Measurements from ENCODE around the gene ZNF665. TPM values are rescaled to one million over a fixed set of nuclear protein-coding genes. Genes with fewer than 3 reads are reported as not detected.

The ZNF665 gene
- total and polyA plus RNA-seq, 4 donors: 0.09 to 1.0 (median 0.40) TPM

- H3K4me3 ChIP-seq (ENCODE audit: low read depth in 1 of 3, low read length in 3 of 3): no peak overlapping the region
- H3K27ac ChIP-seq (ENCODE audit: low read depth in 1 of 2, low read length in 2 of 2): peak overlapping the region; percentile 12 to 64
- no peak overlapping the region for H3K9ac ChIP-seq (ENCODE audit: low read depth in 1 of 2, low read length in 2 of 2)
- no peaks in the 10 kb centered on the region for H3K36me3 ChIP-seq (ENCODE audit: control insufficient read depth in 4 of 4, insufficient read depth in 3 of 4, low read depth in 1 of 4, low read length in 3 of 4)
- 42% methylated on average over 6 of the region's 6 CpGs for WGBS
- DNase-seq (ENCODE audit: low spot score): no peak
- TF ChIP-seq HNF4G (IDR thresholded peaks at IDR 0.05) (no peak), RXRA (IDR thresholded peaks at IDR 0.05) (no peak), ATF3 (IDR thresholded peaks at IDR 0.05) (no peak), JUND (IDR thresholded peaks at IDR 0.05) (no peak), RAD21 (IDR thresholded peaks at IDR 0.05) (no peak), HNF4A (conservative IDR thresholded peaks at IDR 0.05) (no peak), FOXA2 (IDR thresholded peaks at IDR 0.05) (no peak), SP1 (IDR thresholded peaks at IDR 0.05) (no peak), TAF1 (conservative IDR thresholded peaks at IDR 0.05) (no peak), EGR1 (IDR thresholded peaks at IDR 0.05; ENCODE audit: low read depth in 2 of 2) (no peak), NR2F2 (IDR thresholded peaks at IDR 0.05) (no peak)
- TF ChIP-seq, protein P1, sequence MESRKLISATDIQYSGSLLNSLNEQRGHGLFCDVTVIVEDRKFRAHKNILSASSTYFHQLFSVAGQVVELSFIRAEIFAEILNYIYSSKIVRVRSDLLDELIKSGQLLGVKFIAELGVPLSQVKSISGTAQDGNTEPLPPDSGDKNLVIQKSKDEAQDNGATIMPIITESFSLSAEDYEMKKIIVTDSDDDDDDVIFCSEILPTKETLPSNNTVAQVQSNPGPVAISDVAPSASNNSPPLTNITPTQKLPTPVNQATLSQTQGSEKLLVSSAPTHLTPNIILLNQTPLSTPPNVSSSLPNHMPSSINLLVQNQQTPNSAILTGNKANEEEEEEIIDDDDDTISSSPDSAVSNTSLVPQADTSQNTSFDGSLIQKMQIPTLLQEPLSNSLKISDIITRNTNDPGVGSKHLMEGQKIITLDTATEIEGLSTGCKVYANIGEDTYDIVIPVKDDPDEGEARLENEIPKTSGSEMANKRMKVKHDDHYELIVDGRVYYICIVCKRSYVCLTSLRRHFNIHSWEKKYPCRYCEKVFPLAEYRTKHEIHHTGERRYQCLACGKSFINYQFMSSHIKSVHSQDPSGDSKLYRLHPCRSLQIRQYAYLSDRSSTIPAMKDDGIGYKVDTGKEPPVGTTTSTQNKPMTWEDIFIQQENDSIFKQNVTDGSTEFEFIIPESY (IDR thresholded peaks at IDR 0.05): no peak
- TF ChIP-seq, protein P2, sequence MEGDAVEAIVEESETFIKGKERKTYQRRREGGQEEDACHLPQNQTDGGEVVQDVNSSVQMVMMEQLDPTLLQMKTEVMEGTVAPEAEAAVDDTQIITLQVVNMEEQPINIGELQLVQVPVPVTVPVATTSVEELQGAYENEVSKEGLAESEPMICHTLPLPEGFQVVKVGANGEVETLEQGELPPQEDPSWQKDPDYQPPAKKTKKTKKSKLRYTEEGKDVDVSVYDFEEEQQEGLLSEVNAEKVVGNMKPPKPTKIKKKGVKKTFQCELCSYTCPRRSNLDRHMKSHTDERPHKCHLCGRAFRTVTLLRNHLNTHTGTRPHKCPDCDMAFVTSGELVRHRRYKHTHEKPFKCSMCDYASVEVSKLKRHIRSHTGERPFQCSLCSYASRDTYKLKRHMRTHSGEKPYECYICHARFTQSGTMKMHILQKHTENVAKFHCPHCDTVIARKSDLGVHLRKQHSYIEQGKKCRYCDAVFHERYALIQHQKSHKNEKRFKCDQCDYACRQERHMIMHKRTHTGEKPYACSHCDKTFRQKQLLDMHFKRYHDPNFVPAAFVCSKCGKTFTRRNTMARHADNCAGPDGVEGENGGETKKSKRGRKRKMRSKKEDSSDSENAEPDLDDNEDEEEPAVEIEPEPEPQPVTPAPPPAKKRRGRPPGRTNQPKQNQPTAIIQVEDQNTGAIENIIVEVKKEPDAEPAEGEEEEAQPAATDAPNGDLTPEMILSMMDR (IDR thresholded peaks at IDR 0.05; ENCODE audit: low read depth, low read length, missing input control): no peak
- peaks cover 0 to 2% (median 0%) of the 10 kb centered on the region in 4 donors for H3K4me1 ChIP-seq (ENCODE audit: control insufficient read depth in 4 of 4, insufficient read depth in 4 of 4, low read length in 3 of 4)
- H3K9me3 ChIP-seq (ENCODE audit: control insufficient read depth in 4 of 4, low read length in 3 of 4): peaks cover 0 to 11% (median 6%) of the 10 kb centered on the region in 4 donors
- no peaks in the 10 kb centered on the region for H3K27me3 ChIP-seq (ENCODE audit: control insufficient read depth in 4 of 4, insufficient read depth in 4 of 4, low read length in 3 of 4)
These were observed 61.4 kb downstream of the ZNF665 start for GRCh38 chr19:53131727-53132126.

GRCh38 chr19:53131085-53131590 lies 62.0 kb downstream of the ZNF665 start:
- no peak for DNase-seq (ENCODE audit: low spot score)
- H3K4me3 ChIP-seq (ENCODE audit: low read depth in 1 of 3, low read length in 3 of 3): no peak overlapping the region
- peak overlapping the region in 1 of 2 donors; percentile 12 for H3K27ac ChIP-seq (ENCODE audit: low read depth in 1 of 2, low read length in 2 of 2)

More at GRCh38 chr19:53131085-53131590, 62.0 kb downstream of the ZNF665 start:
- 72% methylated on average over 4 of the region's 4 CpGs for WGBS
- H3K36me3 ChIP-seq (ENCODE audit: control insufficient read depth in 4 of 4, insufficient read depth in 3 of 4, low read depth in 1 of 4, low read length in 3 of 4): no peaks in the 10 kb centered on the region
- TF ChIP-seq ATF3 (IDR thresholded peaks at IDR 0.05): no peak
- no peak for TF ChIP-seq FOXA1 (IDR thresholded peaks at IDR 0.05)
- TF ChIP-seq RXRA (IDR thresholded peaks at IDR 0.05): no peak
- no peak for TF ChIP-seq HNF4G (IDR thresholded peaks at IDR 0.05)
- no peak for TF ChIP-seq REST (IDR thresholded peaks at IDR 0.05)
- TF ChIP-seq HNF4A (conservative IDR thresholded peaks at IDR 0.05): no peak
- TF ChIP-seq EGR1 (IDR thresholded peaks at IDR 0.05; ENCODE audit: low read depth in 2 of 2): no peak
- TF ChIP-seq FOXA2 (IDR thresholded peaks at IDR 0.05): no peak
- TF ChIP-seq, protein P1 (IDR thresholded peaks at IDR 0.05): no peak
- TF ChIP-seq TAF1 (conservative IDR thresholded peaks at IDR 0.05): no peak
- TF ChIP-seq JUND (IDR thresholded peaks at IDR 0.05): no peak
- no peak for TF ChIP-seq SP1 (IDR thresholded peaks at IDR 0.05)
- TF ChIP-seq NR2F2 (IDR thresholded peaks at IDR 0.05): no peak
- no peak for TF ChIP-seq RAD21 (IDR thresholded peaks at IDR 0.05)
- no peak for TF ChIP-seq GABPA (IDR thresholded peaks at IDR 0.05 in 1 of 2, conservative IDR thresholded peaks at IDR 0.05 in 1 of 2)
- TF ChIP-seq MAX (IDR thresholded peaks at IDR 0.05): no peak
- TF ChIP-seq, protein P2 (IDR thresholded peaks at IDR 0.05; ENCODE audit: low read depth, low read length, missing input control): no peak
- TF ChIP-seq YY1 (IDR thresholded peaks at IDR 0.05): no peak
- H3K4me1 ChIP-seq (ENCODE audit: control insufficient read depth in 4 of 4, insufficient read depth in 4 of 4, low read length in 3 of 4): peaks cover 0 to 2% (median 0%) of the 10 kb centered on the region in 4 donors
- H3K9me3 ChIP-seq (ENCODE audit: control insufficient read depth in 4 of 4, low read length in 3 of 4): peaks cover 0 to 11% (median 6%) of the 10 kb centered on the region in 4 donors
- no peaks in the 10 kb centered on the region for H3K27me3 ChIP-seq (ENCODE audit: control insufficient read depth in 4 of 4, insufficient read depth in 4 of 4, low read length in 3 of 4)
- no peak overlapping the region for H3K9ac ChIP-seq (ENCODE audit: low read depth in 1 of 2, low read length in 2 of 2)

All from liver (tissue), 9 donors.